T-helper 2 cell (primary cell): ENCODE results near the gene REPIN1.
A peak's percentile ranks its signal among the peaks of the same experiment; 100 is the strongest.

Experiments
- DNase-seq, 5 experiments: peaks; one replicate each; pipeline versions ENCODE4 v3.0.0 to v3.0.0-alpha.2; 2012 to 2022

REPIN1 gene

DNA sequence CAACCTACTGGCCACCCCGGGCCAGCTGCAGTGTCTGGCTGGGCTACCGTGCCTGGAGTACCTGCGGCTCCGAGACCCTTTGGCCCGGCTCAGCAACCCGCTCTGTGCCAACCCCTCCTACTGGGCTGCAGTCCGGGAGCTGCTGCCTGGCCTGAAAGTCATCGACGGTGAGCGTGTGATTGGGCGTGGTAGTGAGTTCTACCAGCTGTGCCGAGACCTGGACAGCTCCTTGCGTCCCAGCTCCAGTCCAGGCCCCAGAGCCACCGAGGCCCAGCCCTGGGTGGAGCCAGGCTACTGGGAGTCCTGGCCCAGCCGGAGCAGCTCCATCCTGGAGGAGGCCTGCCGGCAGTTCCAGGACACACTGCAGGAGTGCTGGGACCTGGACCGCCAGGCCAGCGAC lies 31.4 kb upstream of the REPIN1 start:
- DNase-seq, result no peak

DNA sequence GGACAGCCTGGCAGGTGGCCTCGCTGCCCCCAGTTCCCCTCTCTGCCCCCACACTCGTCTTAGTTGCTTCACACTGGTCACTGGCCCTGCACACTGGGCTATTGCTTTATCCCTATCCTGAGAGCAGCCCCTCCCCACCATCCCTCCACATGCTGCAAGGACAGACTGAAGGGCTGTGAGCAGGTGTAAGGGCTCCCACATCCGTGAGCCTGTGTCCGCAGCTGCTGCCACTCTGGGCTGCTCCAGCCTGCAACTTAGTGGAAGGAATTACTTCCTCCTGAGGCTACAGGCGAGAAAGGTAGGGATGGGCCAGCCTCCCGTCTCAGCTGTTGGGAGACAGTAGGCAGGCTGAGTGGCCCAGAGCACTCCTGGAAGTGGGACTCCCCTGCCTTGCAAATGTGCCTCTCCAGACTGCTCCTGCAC lies 31.0 kb upstream of the REPIN1 start:
- no peak for DNase-seq

DNA sequence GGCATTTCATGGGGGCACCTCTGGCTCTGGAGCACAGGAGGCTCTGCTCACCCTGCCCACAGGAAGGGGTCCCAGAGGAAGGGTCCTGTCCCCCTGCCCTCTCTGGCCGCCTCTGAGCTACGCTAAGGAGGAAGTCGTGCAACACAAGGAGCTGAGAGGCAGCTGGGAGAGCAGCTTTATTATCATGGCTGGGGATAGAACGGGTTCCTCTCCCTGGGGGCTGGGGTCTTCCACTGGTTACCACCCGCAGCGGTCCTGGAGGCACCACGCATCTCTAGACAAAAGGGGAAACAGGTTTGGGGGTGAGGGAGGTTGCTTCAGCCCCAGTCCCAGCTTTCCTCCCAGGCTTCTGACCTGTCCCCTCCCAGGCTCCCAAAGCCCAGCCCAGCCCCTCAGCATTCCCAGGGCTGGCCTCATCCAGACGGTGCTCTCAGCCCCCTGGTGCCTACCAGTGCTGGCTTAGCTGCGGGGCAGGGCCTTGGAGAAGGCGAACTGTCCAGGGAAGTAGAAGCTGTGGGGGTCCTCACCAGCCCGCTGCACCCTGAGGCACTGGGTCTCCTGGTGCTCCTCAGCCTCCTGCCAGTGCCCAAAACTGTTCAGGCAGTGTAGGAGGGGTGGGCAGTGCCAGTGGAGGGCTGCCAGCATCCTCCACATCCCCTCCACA lies 30.3 kb upstream of the REPIN1 start:
- DNase-seq, result no peak

DNA sequence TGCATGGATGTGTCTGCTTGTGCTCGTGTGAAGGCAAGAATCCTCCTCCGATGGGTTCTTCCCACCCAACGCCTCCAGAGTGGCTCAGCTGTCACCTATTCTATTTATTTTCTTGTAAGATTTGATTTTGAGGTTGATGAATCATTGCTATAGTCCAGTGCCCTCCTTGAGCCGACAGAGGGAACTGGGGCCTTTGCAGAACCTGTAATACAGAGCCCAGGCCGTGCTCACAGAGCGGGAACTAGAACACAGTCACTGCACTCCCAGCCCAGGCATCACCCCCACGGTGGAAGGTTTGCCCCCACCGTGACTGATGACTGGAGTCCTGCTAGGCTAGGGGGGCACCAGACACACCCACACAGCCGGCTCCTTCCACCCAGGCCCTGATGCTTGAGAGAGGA lies 29.2 kb upstream of the REPIN1 start:
- DNase-seq, result no peak

GRCh38 chr7:150340024-150340749 lies 28.4 kb upstream of the REPIN1 start:
- no peak for DNase-seq

GRCh38 chr7:150340875-150341262 lies 27.8 kb upstream of the REPIN1 start:
- no peak for DNase-seq

GRCh38 chr7:150341263-150342120 lies 27.1 kb upstream of the REPIN1 start, which contains the start of gene RARRES2:
TSS of gene RARRES2 (minus strand) at chr7:150341629. CDS start at chr7:150340609, 1,020 bp downstream.
- DNase-seq, result no peak

- DNase-seq, result no peak
These were observed 26.6 kb upstream of the REPIN1 start for GRCh38 chr7:150342121-150342408.

DNA sequence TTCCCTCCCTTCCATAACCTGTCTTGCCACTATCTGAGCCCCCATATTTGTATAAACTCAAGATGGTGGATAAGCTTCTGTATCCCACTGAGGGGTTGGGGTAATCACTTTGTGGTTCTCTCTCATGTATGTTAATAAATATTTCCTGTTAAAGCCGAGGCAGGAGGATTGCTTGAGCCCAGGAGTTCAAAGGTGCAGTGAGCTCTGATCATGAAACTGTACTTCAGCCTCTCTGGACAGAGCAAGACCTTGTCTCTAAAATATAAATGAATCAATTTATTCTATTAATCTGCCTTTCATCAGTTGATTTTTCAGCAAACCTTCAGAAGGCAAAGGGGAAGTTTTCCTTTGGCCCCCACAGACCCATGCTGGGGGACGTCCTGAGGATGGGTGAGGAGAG lies 25.4 kb upstream of the REPIN1 start:
- no peak for DNase-seq

DNA sequence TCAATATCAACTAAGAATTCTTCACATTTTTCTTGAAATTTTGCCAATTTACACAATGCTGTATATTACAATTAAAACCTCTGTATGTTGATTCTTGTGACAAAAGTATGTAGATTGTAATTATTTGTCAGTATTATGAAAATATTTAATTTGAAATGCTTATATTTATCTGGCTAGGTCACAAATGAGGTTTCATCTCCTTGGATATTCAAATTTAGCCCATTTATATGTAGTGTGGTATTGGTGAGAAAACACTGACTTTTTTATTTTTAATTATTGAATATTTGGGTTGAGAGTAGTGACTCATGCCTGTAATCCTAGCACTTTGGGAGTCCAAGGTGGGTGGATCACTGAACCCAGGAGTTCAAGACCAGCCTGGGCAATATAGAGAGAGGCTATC lies 24.3 kb upstream of the REPIN1 start:
- DNase-seq, result no peak

GRCh38 chr7:150345012-150345411 lies 23.6 kb upstream of the REPIN1 start:
- no peak for DNase-seq

GRCh38 chr7:150346922-150347321 lies 21.7 kb upstream of the REPIN1 start:
- no peak for DNase-seq

- no peak for DNase-seq
These were observed 16.9 kb upstream of the REPIN1 start for GRCh38 chr7:150351587-150352194.

- no peak for DNase-seq
These were observed 13.0 kb upstream of the REPIN1 start for GRCh38 chr7:150355666-150356059.

GRCh38 chr7:150356265-150356897 lies 12.2 kb upstream of the REPIN1 start:
- DNase-seq, result peak in 2 of 5 experiments; percentile 43 to 67

GRCh38 chr7:150357270-150357669 lies 11.4 kb upstream of the REPIN1 start:
- peak in 4 of 5 experiments; percentile 36 to 85 (median 62) for DNase-seq

DNA sequence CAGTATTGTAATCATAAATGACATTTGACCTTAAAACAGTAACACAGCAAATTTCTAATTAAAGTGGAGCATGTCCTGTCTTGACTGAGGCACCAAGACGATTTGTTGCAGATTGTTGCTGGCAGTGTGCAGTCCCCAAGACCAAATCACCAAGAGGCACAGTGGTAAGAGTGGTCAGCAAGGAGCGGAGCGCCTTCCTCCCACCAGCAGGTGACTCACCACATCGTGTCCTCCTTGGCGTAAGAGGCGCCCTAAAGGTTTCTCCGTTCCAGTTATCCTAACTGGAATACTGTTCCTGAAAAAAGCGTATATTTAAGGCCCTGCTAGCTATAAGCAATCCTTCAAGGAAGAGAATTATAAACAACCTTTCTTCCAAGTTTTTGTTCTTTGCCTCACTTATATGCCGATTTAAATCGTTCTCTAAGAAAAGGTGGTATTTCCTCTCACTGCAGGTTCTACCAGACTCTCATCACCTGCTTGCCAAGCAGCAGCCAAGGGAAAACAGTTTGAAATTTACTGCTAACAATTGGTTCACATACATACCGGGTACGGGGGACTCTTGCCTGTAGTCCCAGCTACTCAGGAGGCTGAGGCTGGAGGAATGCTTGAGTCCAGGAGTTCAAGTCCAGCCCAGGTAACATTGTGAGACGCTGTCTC lies 10.7 kb upstream of the REPIN1 start:
- DNase-seq, result no peak

- peak in 1 of 5 experiments; percentile 24 for DNase-seq
These were observed 10.2 kb upstream of the REPIN1 start for GRCh38 chr7:150358433-150358832.

- DNase-seq, result peak in 1 of 5 experiments; percentile 67
These were observed 9.5 kb upstream of the REPIN1 start for GRCh38 chr7:150358988-150359621.

DNA sequence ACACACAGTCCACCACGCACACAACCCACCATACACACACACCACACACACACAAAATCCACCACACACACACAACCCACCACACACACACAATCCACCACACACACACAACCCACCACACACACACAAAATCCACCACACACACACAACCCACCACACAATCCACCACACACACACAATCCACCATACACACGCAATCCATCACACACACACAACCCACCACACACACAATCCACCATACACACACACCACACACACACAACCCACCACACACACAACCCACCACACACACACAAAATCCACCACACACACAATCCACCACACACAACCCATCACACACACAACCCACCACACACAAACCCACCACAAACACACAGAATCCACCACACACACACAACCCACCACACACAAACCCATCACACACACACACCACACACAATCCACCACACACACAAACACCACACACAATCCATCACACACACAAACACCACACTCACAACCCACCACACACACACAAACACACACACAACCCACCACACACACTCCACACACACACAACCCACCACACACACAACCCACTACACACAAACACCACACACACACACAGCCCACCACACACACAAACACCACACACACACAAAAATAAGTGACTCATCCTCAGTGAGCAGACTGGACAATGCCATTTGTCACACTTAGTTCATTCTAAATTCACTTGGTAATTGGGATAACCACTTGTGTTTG lies 8.8 kb upstream of the REPIN1 start:
- peak in 1 of 5 experiments; percentile 28 for DNase-seq
